Liver (tissue), 9 donors: ENCODE data around the gene AGPAT3. TPM values are rescaled to one million over a fixed set of nuclear protein-coding genes. Genes with fewer than 3 reads are reported as not detected.

Source experiments
- DNase-seq: peaks from one replicate; pipeline ENCODE4 v3.0.0-alpha.2; 2017; ENCODE audit warnings: low spot score
- H3K27ac ChIP-seq, 2 donors: one replicate each; pipeline ENCODE4 v1.7.0; 2013; ENCODE audit warnings: inconsistent platforms in 2 of 2, low read length in 2 of 2, control low read depth in 1 of 2, low read depth in 1 of 2, mild to moderate bottlenecking in 1 of 2
- H3K27me3 ChIP-seq, 4 donors: one replicate each; pipeline versions ENCODE4 v1.6.1 to v1.7.0; 2013; ENCODE audit warnings: low read length in 3 of 4, inconsistent platforms in 1 of 4, mild to moderate bottlenecking in 1 of 4, moderate library complexity in 1 of 4; ENCODE audit not compliant: control insufficient read depth in 4 of 4, insufficient read depth in 4 of 4
- H3K36me3 ChIP-seq, 4 donors: one replicate each; pipeline versions ENCODE4 v1.6.1 to v1.7.0; 2013; ENCODE audit warnings: low read length in 3 of 4, mild to moderate bottlenecking in 3 of 4, low read depth in 1 of 4, moderate library complexity in 1 of 4; ENCODE audit not compliant: control insufficient read depth in 4 of 4, insufficient read depth in 3 of 4
- H3K4me1 ChIP-seq, 4 donors: one replicate each; pipeline versions ENCODE4 v1.6.1 to v1.7.0; 2013; ENCODE audit warnings: low read length in 3 of 4, mild to moderate bottlenecking in 3 of 4, moderate library complexity in 1 of 4; ENCODE audit not compliant: control insufficient read depth in 4 of 4, insufficient read depth in 4 of 4
- H3K4me3 ChIP-seq, 3 donors: one replicate each; pipeline versions ENCODE4 v1.6.1 to v1.7.0; 2013; ENCODE audit warnings: low read length in 3 of 3, control low read depth in 1 of 3, low read depth in 1 of 3, mild to moderate bottlenecking in 1 of 3
- H3K9ac ChIP-seq, 2 donors: one replicate each; pipeline ENCODE4 v1.7.0; 2013; ENCODE audit warnings: low read length in 2 of 2, mild to moderate bottlenecking in 2 of 2, moderate library complexity in 2 of 2, control low read depth in 1 of 2, low read depth in 1 of 2
- H3K9me3 ChIP-seq, 4 donors: one replicate each; pipeline versions ENCODE4 v1.6.1 to v1.7.0; 2013; ENCODE audit warnings: low read length in 3 of 4; ENCODE audit not compliant: control insufficient read depth in 4 of 4
- ATF3 ChIP-seq: IDR thresholded peaks from 2 replicates; pipeline ENCODE4 v1.6.1; 2016; ENCODE audit warnings: antibody characterized with exemption
- EGR1 ChIP-seq, 2 donors: IDR thresholded peaks; 2 replicates each; pipeline ENCODE4 v1.6.1; 2016 to 2018; ENCODE audit warnings: antibody characterized with exemption in 2 of 2, low read depth in 2 of 2
- FOXA1 ChIP-seq: IDR thresholded peaks from 2 replicates; pipeline ENCODE4 v1.6.1; 2016; ENCODE audit warnings: antibody characterized with exemption
- FOXA2 ChIP-seq: IDR thresholded peaks from 2 replicates; pipeline ENCODE4 v1.6.1; 2016; ENCODE audit warnings: antibody characterized with exemption
- GABPA ChIP-seq, 2 donors: IDR thresholded peaks in 1 of 2; conservative IDR thresholded peaks in 1 of 2; 2 replicates each; pipeline ENCODE4 v1.6.1; 2016; ENCODE audit warnings: antibody characterized with exemption in 2 of 2, mild to moderate bottlenecking in 1 of 2, moderate library complexity in 1 of 2
- HNF4G ChIP-seq: IDR thresholded peaks from 2 replicates; pipeline ENCODE4 v1.6.1; 2016; ENCODE audit warnings: antibody characterized with exemption
- JUND ChIP-seq, 2 donors: IDR thresholded peaks; 2 replicates each; pipeline ENCODE4 v1.6.1; 2016; ENCODE audit warnings: antibody characterized with exemption in 2 of 2
- RXRA ChIP-seq, 2 donors: IDR thresholded peaks; 2 replicates each; pipeline ENCODE4 v1.6.1; 2017 to 2018; ENCODE audit warnings: antibody characterized with exemption in 2 of 2, mild to moderate bottlenecking in 1 of 2
- TAF1 ChIP-seq: conservative IDR thresholded peaks from 2 replicates; pipeline ENCODE4 v1.6.1; 2016; ENCODE audit warnings: antibody characterized with exemption, mild to moderate bottlenecking
- WGBS: extraction: QIAGEN DNeasy Blood & Tissue Kit; methylation state at CpG from one replicate; pipeline ENCODE4 v1.1.7; 2013; 5-methylcytosine and 5-hydroxymethylcytosine counted together
- polyA plus RNA-seq, 2 donors: library from polyadenylated mRNA; stranded (reverse) in 1 of 2; unstranded in 1 of 2; fragments of 200-250 nt in 1 of 2; fragments of >200 nt in 1 of 2; fragmentation: Nextera tagmentation in 1 of 2; extraction: Ambion mirVana in 1 of 2; gene quantifications; one replicate each; pipeline versions ENCODE4 v1.2.1 to v1.2.3, GENCODE V29; 2013 to 2015
- total RNA-seq, 2 donors: library from RNA; depleted of rRNA; stranded (reverse); fragments of >200 nt; gene quantifications; one replicate each; pipeline ENCODE4 v1.2.3, GENCODE V29; 2014
- TF ChIP-seq, protein P1 (sequence below): IDR thresholded peaks from 2 replicates; pipeline ENCODE4 v1.6.1; 2016; ENCODE audit warnings: antibody characterized with exemption
- TF ChIP-seq, protein P2 (sequence below): IDR thresholded peaks from 2 replicates; pipeline ENCODE4 v1.6.1; 2016; ENCODE audit warnings: antibody characterized with exemption, mild to moderate bottlenecking
- donor health status: healthy.
- donor health status: healthy.
- donor health status: healthy.
- donor health status: healthy.
- donor health status: healthy.

AGPAT3 gene
- total and polyA plus RNA-seq, 4 donors: 32.3 to 148 (median 59.8) TPM

DNA sequence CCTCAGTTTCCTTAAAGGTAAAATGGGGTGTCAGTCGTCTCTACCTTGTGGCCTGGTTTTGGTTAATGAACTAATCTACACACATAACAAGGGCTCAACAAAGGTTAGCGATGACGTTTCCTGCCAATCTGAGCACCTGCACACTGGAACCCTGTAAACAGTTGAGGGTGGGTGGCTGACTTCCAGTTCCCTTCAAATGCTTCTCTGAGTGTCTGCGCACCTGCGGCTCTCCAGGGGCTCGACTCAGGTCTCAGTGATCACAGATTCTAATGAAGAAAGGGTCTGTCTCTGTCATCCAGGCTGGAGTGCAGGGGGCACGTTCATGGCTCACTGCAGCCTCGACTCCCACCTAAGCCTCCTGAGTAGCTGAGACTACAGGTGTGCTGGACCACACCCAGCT, 3.3 kb upstream of the AGPAT3 start (continued):
- TF ChIP-seq TAF1: no peak
- TF ChIP-seq, protein P1, sequence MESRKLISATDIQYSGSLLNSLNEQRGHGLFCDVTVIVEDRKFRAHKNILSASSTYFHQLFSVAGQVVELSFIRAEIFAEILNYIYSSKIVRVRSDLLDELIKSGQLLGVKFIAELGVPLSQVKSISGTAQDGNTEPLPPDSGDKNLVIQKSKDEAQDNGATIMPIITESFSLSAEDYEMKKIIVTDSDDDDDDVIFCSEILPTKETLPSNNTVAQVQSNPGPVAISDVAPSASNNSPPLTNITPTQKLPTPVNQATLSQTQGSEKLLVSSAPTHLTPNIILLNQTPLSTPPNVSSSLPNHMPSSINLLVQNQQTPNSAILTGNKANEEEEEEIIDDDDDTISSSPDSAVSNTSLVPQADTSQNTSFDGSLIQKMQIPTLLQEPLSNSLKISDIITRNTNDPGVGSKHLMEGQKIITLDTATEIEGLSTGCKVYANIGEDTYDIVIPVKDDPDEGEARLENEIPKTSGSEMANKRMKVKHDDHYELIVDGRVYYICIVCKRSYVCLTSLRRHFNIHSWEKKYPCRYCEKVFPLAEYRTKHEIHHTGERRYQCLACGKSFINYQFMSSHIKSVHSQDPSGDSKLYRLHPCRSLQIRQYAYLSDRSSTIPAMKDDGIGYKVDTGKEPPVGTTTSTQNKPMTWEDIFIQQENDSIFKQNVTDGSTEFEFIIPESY: no peak
- TF ChIP-seq JUND (IDR thresholded peaks at IDR 0.05): no peak
- TF ChIP-seq HNF4G: no peak
- no peak for TF ChIP-seq EGR1 (IDR thresholded peaks at IDR 0.05; ENCODE audit: low read depth in 2 of 2)
- TF ChIP-seq FOXA2: no peak

GRCh38 chr21:43864313-43864961, 586 bp upstream of the AGPAT3 start:
- H3K36me3 ChIP-seq: no peaks in the 10 kb centered on the region
- peak; percentile 65 for DNase-seq
- 2% methylated on average over 81 of the region's 81 CpGs for WGBS
- H3K4me1 ChIP-seq: peaks cover 6 to 34% (median 26%) of the 10 kb centered on the region in 4 donors
- peak overlapping the region; percentile 36 to 97 (median 64) for H3K4me3 ChIP-seq
- TF ChIP-seq ATF3 (no peak), JUND (IDR thresholded peaks at IDR 0.05) (no peak), FOXA1 (no peak), RXRA (IDR thresholded peaks at IDR 0.05) (no peak), GABPA (IDR thresholded peaks at IDR 0.05 in 1 of 2, conservative IDR thresholded peaks at IDR 0.05 in 1 of 2) (no peak)
- TF ChIP-seq, protein P2, sequence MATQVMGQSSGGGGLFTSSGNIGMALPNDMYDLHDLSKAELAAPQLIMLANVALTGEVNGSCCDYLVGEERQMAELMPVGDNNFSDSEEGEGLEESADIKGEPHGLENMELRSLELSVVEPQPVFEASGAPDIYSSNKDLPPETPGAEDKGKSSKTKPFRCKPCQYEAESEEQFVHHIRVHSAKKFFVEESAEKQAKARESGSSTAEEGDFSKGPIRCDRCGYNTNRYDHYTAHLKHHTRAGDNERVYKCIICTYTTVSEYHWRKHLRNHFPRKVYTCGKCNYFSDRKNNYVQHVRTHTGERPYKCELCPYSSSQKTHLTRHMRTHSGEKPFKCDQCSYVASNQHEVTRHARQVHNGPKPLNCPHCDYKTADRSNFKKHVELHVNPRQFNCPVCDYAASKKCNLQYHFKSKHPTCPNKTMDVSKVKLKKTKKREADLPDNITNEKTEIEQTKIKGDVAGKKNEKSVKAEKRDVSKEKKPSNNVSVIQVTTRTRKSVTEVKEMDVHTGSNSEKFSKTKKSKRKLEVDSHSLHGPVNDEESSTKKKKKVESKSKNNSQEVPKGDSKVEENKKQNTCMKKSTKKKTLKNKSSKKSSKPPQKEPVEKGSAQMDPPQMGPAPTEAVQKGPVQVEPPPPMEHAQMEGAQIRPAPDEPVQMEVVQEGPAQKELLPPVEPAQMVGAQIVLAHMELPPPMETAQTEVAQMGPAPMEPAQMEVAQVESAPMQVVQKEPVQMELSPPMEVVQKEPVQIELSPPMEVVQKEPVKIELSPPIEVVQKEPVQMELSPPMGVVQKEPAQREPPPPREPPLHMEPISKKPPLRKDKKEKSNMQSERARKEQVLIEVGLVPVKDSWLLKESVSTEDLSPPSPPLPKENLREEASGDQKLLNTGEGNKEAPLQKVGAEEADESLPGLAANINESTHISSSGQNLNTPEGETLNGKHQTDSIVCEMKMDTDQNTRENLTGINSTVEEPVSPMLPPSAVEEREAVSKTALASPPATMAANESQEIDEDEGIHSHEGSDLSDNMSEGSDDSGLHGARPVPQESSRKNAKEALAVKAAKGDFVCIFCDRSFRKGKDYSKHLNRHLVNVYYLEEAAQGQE: no peak
- TF ChIP-seq, protein P1: no peak
- H3K27ac ChIP-seq: peak overlapping the region; percentile 64 to 77
- H3K9me3 ChIP-seq: no peaks in the 10 kb centered on the region
- H3K9ac ChIP-seq: peak overlapping the region in 1 of 2 donors; percentile 56
- no peaks in the 10 kb centered on the region for H3K27me3 ChIP-seq
